Endothelial cell of umbilical vein (primary cell): Measurements from ENCODE around the gene JMJD6. TPM values are rescaled to one million over a fixed set of nuclear protein-coding genes. Genes with fewer than 3 reads are reported as not detected.
A peak's percentile ranks its signal among the peaks of the same experiment; 100 is the strongest.

Experiments used
- BruUV-seq: library from RNA; stranded (reverse); fragments of 400-500 nt; replicated peaks from 2 replicates; lab custom pipeline; 2021; lab: Mats Ljungman, UMichigan
- CTCF ChIA-PET: fragments of 300-600, 350-600 bp; sonication (Branson Sonifier 250); formaldehyde crosslinking; loops from one replicate; lab custom pipeline; 2021; ENCODE audit warnings: antibody characterized with exemption, inconsistent platforms; lab: Charles Lee
- POLR2A ChIA-PET: fragments of 300-600, 350-600 bp; sonication (Branson Sonifier 250); formaldehyde crosslinking; loops from one replicate; lab custom pipeline; 2021; ENCODE audit warnings: antibody characterized with exemption, inconsistent platforms; lab: Charles Lee
- DNase-seq: peaks from one replicate; pipeline ENCODE4 v3.0.0-alpha.2; 2011; ENCODE audit warnings: low read depth, low spot score
- FAIRE-seq: peaks from 2 replicates; lab custom pipeline; 2011; peaks lifted over from hg19 to GRCh38; lab: Jason Lieb, UNC
- H2AFZ ChIP-seq: 2 replicates; pipeline ENCODE4 v1.6.0; 2012; ENCODE audit warnings: low read depth, low read length, control low read depth, inconsistent platforms
- H3K27ac ChIP-seq: 2 replicates; pipeline ENCODE4 v1.5.1; 2011; ENCODE audit warnings: low read depth, mild to moderate bottlenecking, control low read depth, low read length, moderate library complexity; ENCODE audit not compliant: insufficient read depth
- H3K27me3 ChIP-seq, 2 experiments: 2 replicates each; pipeline versions ENCODE4 v1.6.0 to v1.6.1; 2011; ENCODE audit warnings: low read length in 2 of 2, mixed read lengths in 1 of 2; ENCODE audit not compliant: control insufficient read depth in 2 of 2, insufficient read depth in 2 of 2
- H3K36me3 ChIP-seq, 2 experiments: 2 replicates in 1 of 2; 3 replicates in 1 of 2; pipeline ENCODE4 v1.5.1; 2011; ENCODE audit warnings: low read length in 2 of 2, mild to moderate bottlenecking in 1 of 2, moderate library complexity in 1 of 2; ENCODE audit not compliant: control insufficient read depth in 2 of 2, insufficient read depth in 2 of 2; ENCODE audit errors: extremely low read depth in 1 of 2
- H3K4me1 ChIP-seq: 3 replicates; pipeline ENCODE4 v1.5.1; 2011; ENCODE audit warnings: mild to moderate bottlenecking, low read length; ENCODE audit not compliant: control insufficient read depth, insufficient read depth; ENCODE audit errors: extremely low read depth
- H3K4me2 ChIP-seq: 2 replicates; pipeline ENCODE4 v1.6.1; 2011; ENCODE audit warnings: low read length, control low read depth, mixed read lengths; ENCODE audit not compliant: insufficient read depth
- H3K4me3 ChIP-seq, 3 experiments: fragments of 200-600 bp in 1 of 3; sonication (generic), shearing (Covaris generic) in 1 of 3; replicated peaks in 1 of 3; 2 replicates each; pipeline ENCODE4 v1.5.1; 2011 to 2016; ENCODE audit warnings: control low read depth in 3 of 3, low read length in 3 of 3, mild to moderate bottlenecking in 2 of 3, inconsistent platforms in 1 of 3, low read depth in 1 of 3, moderate library complexity in 1 of 3; ENCODE audit not compliant: insufficient read depth in 1 of 3
- H3K79me2 ChIP-seq: 2 replicates; pipeline ENCODE4 v1.6.0; 2012; ENCODE audit warnings: low read length, inconsistent platforms; ENCODE audit not compliant: control insufficient read depth, insufficient read depth
- H3K9ac ChIP-seq: replicated peaks from 2 replicates; pipeline ENCODE3; 2011; ENCODE audit warnings: low read length, control low read depth; ENCODE audit not compliant: insufficient read depth; ENCODE audit errors: extremely low read depth
- H3K9me1 ChIP-seq: replicated peaks from 3 replicates; pipeline ENCODE4 v1.6.0; 2011; ENCODE audit warnings: mild to moderate bottlenecking, low read length; ENCODE audit not compliant: control insufficient read depth, insufficient read depth; ENCODE audit errors: extremely low read depth
- H3K9me3 ChIP-seq: replicated peaks from 2 replicates; pipeline ENCODE4 v1.5.1; 2012; ENCODE audit warnings: low read length, inconsistent platforms; ENCODE audit not compliant: control insufficient read depth, insufficient read depth
- H4K20me1 ChIP-seq: replicated peaks from 2 replicates; pipeline ENCODE3; 2011; ENCODE audit warnings: mild to moderate bottlenecking, low read length; ENCODE audit not compliant: control insufficient read depth, insufficient read depth; ENCODE audit errors: extremely low read depth
- EZH2 ChIP-seq: IDR thresholded peaks from 2 replicates; pipeline ENCODE4 v1.6.1; 2012; ENCODE audit warnings: borderline replicate concordance, low read depth, mild to moderate bottlenecking, moderate library complexity, low read length, inconsistent platforms; ENCODE audit not compliant: severe bottlenecking
- FOS ChIP-seq: IDR thresholded peaks from 2 replicates; pipeline ENCODE4 v1.6.1; 2011; ENCODE audit warnings: mild to moderate bottlenecking, low read length, moderate library complexity, borderline replicate concordance; ENCODE audit not compliant: insufficient read depth
- GATA2 ChIP-seq: IDR thresholded peaks from 2 replicates; pipeline ENCODE4 v1.7.0; 2011; ENCODE audit warnings: low read depth, mild to moderate bottlenecking, moderate library complexity, mixed read lengths, low read length; ENCODE audit not compliant: insufficient read length, insufficient read depth
- JUN ChIP-seq: IDR thresholded peaks from 2 replicates; pipeline ENCODE4 v1.6.1; 2011; ENCODE audit warnings: borderline replicate concordance, low read depth; ENCODE audit not compliant: insufficient read length, insufficient read depth
- MYC ChIP-seq: IDR thresholded peaks from one replicate; pipeline ENCODE4 v1.6.1; 2011; ENCODE audit warnings: mild to moderate bottlenecking, low read depth, low read length
- POLR2A ChIP-seq: IDR thresholded peaks from 2 replicates; pipeline ENCODE4 v1.6.1; 2012; ENCODE audit warnings: low read depth, mild to moderate bottlenecking, control low read depth, low read length
- POLR2AphosphoS5 ChIP-seq: IDR thresholded peaks from 2 replicates; pipeline ENCODE4 v1.6.1; 2012; ENCODE audit warnings: low read depth, mild to moderate bottlenecking, control low read depth, low read length, moderate library complexity; ENCODE audit not compliant: insufficient read depth
- dilution Hi-C: fragments of 300-500 bp; cut with MboI; formaldehyde crosslinking; loops from one replicate; pipeline ENCODE4 v1.15.0; 2019; ENCODE audit warnings: low sequenced_read_pairs; ENCODE audit not compliant: extremely low pct_ligation_motif_present
- intact Hi-C: fragments of 100-400 bp; cut with micrococcal nuclease; formaldehyde crosslinking; loops from one replicate; pipeline ENCODE4 v1.10.0; 2022
- polyA plus RNA-seq, 4 experiments: library from polyadenylated mRNA; depleted of rRNA in 3 of 4; stranded (reverse) in 3 of 4; unstranded in 1 of 4; fragments of >200 nt; gene quantifications; 2 replicates each; pipeline versions ENCODE4 v1.2.1 to v1.2.3, GENCODE V29; 2011 to 2012; ENCODE audit warnings: missing spikeins in 1 of 4
- total RNA-seq: library from RNA; stranded (reverse); gene quantifications from 2 replicates; pipeline ENCODE4 v1.2.3, GENCODE V29; 2021
- TF ChIP-seq, protein P1 (sequence below), 2 donors: IDR thresholded peaks; 1 replicate in 1 of 2; 2 replicates in 1 of 2; pipeline ENCODE4 v1.5.1; 2011; ENCODE audit warnings: low read length in 2 of 2, mild to moderate bottlenecking in 2 of 2, moderate library complexity in 2 of 2, control low read depth in 1 of 2, inconsistent platforms in 1 of 2, low read depth in 1 of 2; ENCODE audit not compliant: insufficient read depth in 1 of 2; ENCODE audit errors: extremely low read depth in 1 of 2
- TF ChIP-seq, protein P2 (sequence below): IDR thresholded peaks from 2 replicates; pipeline ENCODE4 v1.6.1; 2011; ENCODE audit not compliant: insufficient read depth, insufficient read length

The JMJD6 gene
- total and polyA plus RNA-seq, 2 donors (not counting 3 experiments of a cell fraction or from before 2014, with no cell fraction given): 19.8 to 36.6 TPM

DNA sequence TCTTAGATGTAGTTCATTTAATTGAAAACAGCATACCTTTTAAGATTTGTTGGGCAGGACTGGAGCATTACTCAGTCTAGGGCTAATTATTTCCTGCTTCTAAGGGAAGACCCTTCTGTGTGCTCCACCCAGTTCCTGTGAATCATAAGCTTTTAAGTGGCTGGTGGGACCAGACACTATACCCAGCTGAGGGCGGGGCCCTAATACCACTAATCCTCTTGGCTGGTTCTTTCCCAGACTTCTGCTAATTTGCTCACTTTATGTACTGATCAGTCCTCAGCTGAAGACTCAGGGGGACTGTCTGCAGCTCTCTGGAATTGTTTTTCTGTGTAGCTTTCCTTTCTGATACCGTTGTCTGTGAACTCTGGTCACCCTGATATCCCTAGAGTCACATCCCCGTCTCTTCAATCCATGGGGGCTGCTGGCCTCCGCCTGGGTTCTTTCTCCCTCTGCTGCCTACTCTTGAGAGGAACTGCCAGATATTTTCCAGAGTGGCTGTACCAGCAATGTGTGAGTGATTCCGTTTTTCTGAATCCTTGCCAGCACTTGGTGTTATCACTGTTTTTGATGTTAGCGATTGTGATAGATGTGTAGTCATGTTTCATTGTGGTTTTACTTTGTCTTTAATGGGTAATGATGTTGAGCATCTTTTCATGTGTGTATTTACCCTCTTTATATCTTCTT lies 46.6 kb upstream of the JMJD6 start:
- H3K9me3 ChIP-seq: no peaks in the 10 kb centered on the region
- peak overlapping the region; percentile 92 for H2AFZ ChIP-seq
- DNase-seq: peak; percentile 75
- ChIA-PET POLR2A (interaction anchor here (0.6 to 1.2 kb wide), 2 partner anchors 35 to 50 kb away, joined by 3 to 5 read pairs; partner anchors contain the start of gene MFSD11), CTCF (interaction anchor here (0.6 to 1.5 kb wide), 12 partner anchors 9 to 283 kb away, joined by 3 to 9 read pairs (median 4); partner anchors contain the start of genes JMJD6, METTL23, MFSD11 and MGAT5B)
- peaks cover 3 to 4% of the 10 kb centered on the region in 2 experiments for H3K36me3 ChIP-seq
- peak overlapping the region; percentile 87 for H3K27ac ChIP-seq
- peak overlapping the region; percentile 80 for H3K4me2 ChIP-seq
- intact Hi-C loops (loop anchor here (2.0 kb wide), 1 partner anchor 34 kb away; the partner anchor contains the start of gene MFSD11), dilution Hi-C loops (no loop called here)
- TF ChIP-seq FOS: peak; percentile 62
- TF ChIP-seq POLR2AphosphoS5: peak; percentile 33
- TF ChIP-seq, protein P1, sequence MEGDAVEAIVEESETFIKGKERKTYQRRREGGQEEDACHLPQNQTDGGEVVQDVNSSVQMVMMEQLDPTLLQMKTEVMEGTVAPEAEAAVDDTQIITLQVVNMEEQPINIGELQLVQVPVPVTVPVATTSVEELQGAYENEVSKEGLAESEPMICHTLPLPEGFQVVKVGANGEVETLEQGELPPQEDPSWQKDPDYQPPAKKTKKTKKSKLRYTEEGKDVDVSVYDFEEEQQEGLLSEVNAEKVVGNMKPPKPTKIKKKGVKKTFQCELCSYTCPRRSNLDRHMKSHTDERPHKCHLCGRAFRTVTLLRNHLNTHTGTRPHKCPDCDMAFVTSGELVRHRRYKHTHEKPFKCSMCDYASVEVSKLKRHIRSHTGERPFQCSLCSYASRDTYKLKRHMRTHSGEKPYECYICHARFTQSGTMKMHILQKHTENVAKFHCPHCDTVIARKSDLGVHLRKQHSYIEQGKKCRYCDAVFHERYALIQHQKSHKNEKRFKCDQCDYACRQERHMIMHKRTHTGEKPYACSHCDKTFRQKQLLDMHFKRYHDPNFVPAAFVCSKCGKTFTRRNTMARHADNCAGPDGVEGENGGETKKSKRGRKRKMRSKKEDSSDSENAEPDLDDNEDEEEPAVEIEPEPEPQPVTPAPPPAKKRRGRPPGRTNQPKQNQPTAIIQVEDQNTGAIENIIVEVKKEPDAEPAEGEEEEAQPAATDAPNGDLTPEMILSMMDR (IDR thresholded peaks at IDR 0.05; ENCODE audit: extremely low read depth in 1 of 2, insufficient read depth in 1 of 2, low read depth in 1 of 2, low read length in 2 of 2): no peak
- H4K20me1 ChIP-seq: no peaks in the 10 kb centered on the region
- peaks cover 13% of the 10 kb centered on the region for H3K4me1 ChIP-seq
- no peaks in the 10 kb centered on the region for H3K9me1 ChIP-seq
- no peaks in the 10 kb centered on the region for H3K79me2 ChIP-seq
- peak overlapping the region; percentile 53 for H3K9ac ChIP-seq
- peak overlapping the region in 2 of 3 experiments; percentile 18 to 43 for H3K4me3 ChIP-seq
- peak; percentile 77 for FAIRE-seq
- H3K27me3 ChIP-seq: no peaks in the 10 kb centered on the region
- TSS peak; percentile 61 for BruUV-seq

DNA sequence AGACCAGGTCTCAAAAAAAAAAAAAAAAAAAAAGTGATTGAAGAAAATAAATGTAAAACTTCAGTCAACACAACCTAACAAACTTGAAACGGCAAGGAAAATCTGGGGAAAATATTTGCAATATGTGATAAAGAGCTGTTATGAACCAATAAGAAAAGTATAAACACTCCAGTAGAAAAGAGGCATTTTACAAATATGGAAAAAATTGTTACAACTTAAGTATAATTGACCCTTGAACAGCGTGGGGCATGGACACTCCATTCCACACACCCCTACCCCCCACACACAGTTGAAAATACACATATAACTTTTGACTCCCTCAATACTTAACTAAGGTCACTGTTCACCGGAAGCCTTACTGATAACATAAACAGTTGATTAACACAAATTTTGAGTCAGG lies 32.2 kb upstream of the JMJD6 start:
- ChIA-PET POLR2A (no interaction called here), CTCF (interaction anchor here (0.6 to 1.5 kb wide), 3 partner anchors 13 to 20 kb away, joined by 3 to 6 read pairs (median 3); no protein-coding TSS in a partner anchor)
- TF ChIP-seq EZH2: no peak
- TF ChIP-seq FOS: no peak
- TF ChIP-seq, protein P1 (IDR thresholded peaks at IDR 0.05; ENCODE audit: extremely low read depth in 1 of 2, insufficient read depth in 1 of 2, low read depth in 1 of 2, low read length in 2 of 2): no peak
- no peak for TF ChIP-seq MYC
- no peak for TF ChIP-seq POLR2AphosphoS5
- TF ChIP-seq, protein P2, sequence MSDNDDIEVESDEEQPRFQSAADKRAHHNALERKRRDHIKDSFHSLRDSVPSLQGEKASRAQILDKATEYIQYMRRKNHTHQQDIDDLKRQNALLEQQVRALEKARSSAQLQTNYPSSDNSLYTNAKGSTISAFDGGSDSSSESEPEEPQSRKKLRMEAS: no peak
- no peak for TF ChIP-seq JUN
- no peak for TF ChIP-seq GATA2
- TF ChIP-seq POLR2A: no peak
- no peak for FAIRE-seq
- H4K20me1 ChIP-seq: no peaks in the 10 kb centered on the region
- no peaks in the 10 kb centered on the region for H3K9me3 ChIP-seq
- H3K36me3 ChIP-seq: no peaks in the 10 kb centered on the region
- H3K9ac ChIP-seq: no peak overlapping the region
- no peaks in the 10 kb centered on the region for H3K79me2 ChIP-seq
- no peak overlapping the region for H3K4me2 ChIP-seq
- no peak overlapping the region for H3K4me3 ChIP-seq
- dilution Hi-C loops: no loop called here
- intact Hi-C loops: no loop called here
- H3K4me1 ChIP-seq: no peaks in the 10 kb centered on the region
- no peak overlapping the region for H2AFZ ChIP-seq
- DNase-seq: no peak
- no peak overlapping the region for H3K27ac ChIP-seq
- BruUV-seq: no TSS peak
- H3K27me3 ChIP-seq: no peaks in the 10 kb centered on the region
- no peaks in the 10 kb centered on the region for H3K9me1 ChIP-seq
